Measurements from ENCODE around the gene USP27X.

The USP27X gene

GRCh38 chrX:49892542-49892941 is 13.3 kb downstream of the USP27X start:
- H3K79me1 ChIP-seq (ENCODE audit: low read length), result no peaks in the 10 kb centered on the region
- H2AK5ac ChIP-seq (ENCODE audit: low read length), result no peak overlapping the region
- H3K23ac ChIP-seq (ENCODE audit: low read length), result no peak overlapping the region
- no peak overlapping the region for H4K5ac ChIP-seq (ENCODE audit: low read length)
- H2BK5ac ChIP-seq (ENCODE audit: low read length), result no peak overlapping the region
- no peak overlapping the region for H4K8ac ChIP-seq (ENCODE audit: low read depth, low read length)
- H3K18ac ChIP-seq (ENCODE audit: low read length), result no peak overlapping the region
- H3K4me1 ChIP-seq (ENCODE audit: control insufficient read depth, low read depth, low read length), result no peaks in the 10 kb centered on the region
- no peak overlapping the region for H3K4me3 ChIP-seq (ENCODE audit: low read length)
- no peak overlapping the region for H3K27ac ChIP-seq (ENCODE audit: low read depth, low read length)
- H2BK120ac ChIP-seq (ENCODE audit: low read depth, low read length), result no peak overlapping the region
- DNase-seq, result peak; percentile 72
- H3K4me2 ChIP-seq (ENCODE audit: low read length), result no peak overlapping the region
- no peaks in the 10 kb centered on the region for H3K27me3 ChIP-seq (ENCODE audit: insufficient read depth, low read length, poor library complexity)
- H3K9ac ChIP-seq (ENCODE audit: low read length), result no peak overlapping the region
- WGBS (ENCODE audit: extremely low coverage, insufficient coverage, low lambda C conversion rate), result no CpG with 5 or more reads among the region's 4 CpGs
- no peak overlapping the region for H3K4ac ChIP-seq (ENCODE audit: low read depth, low read length)
- H2BK15ac ChIP-seq (replicated peaks; ENCODE audit: low read depth), result no peak overlapping the region
- H3K56ac ChIP-seq (ENCODE audit: low read length), result no peak overlapping the region
- H3K36me3 ChIP-seq (ENCODE audit: control insufficient read depth, insufficient read depth, low read length), result no peaks in the 10 kb centered on the region
- H3K79me2 ChIP-seq (ENCODE audit: control insufficient read depth, insufficient read depth, low read length), result no peaks in the 10 kb centered on the region

DNA sequence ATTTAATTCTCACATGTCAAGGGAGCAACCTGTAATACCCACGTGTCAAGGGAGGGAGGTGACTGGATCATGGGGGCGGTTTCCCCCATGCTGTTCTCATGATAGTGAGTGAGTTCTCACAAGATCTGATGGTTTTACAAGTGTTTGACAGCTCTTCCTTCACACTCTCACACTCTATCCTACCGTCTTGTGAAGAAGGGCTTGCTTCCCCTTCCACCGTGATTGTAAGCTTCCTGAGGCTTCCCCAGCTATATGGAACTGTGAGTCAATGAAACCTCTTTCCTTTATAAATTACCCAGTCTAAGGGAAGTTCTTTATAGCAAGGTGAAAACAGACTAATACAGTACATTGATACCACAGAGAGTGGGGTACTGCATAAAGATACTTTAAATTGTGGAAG is 17.7 kb downstream of the USP27X start:
- H3K4ac ChIP-seq (ENCODE audit: low read depth, low read length), result no peak overlapping the region
- H3K4me3 ChIP-seq (ENCODE audit: low read length), result no peak overlapping the region
- H2AK5ac ChIP-seq (ENCODE audit: low read length), result no peak overlapping the region
- H3K27me3 ChIP-seq (ENCODE audit: insufficient read depth, low read length, poor library complexity), result no peaks in the 10 kb centered on the region
- H3K27ac ChIP-seq (ENCODE audit: low read depth, low read length), result no peak overlapping the region
- H3K9ac ChIP-seq (ENCODE audit: low read length), result no peak overlapping the region
- H2BK120ac ChIP-seq (ENCODE audit: low read depth, low read length), result no peak overlapping the region
- H3K79me2 ChIP-seq (ENCODE audit: control insufficient read depth, insufficient read depth, low read length), result no peaks in the 10 kb centered on the region
- no peaks in the 10 kb centered on the region for H3K36me3 ChIP-seq (ENCODE audit: control insufficient read depth, insufficient read depth, low read length)
- H4K5ac ChIP-seq (ENCODE audit: low read length), result no peak overlapping the region
- no peak overlapping the region for H2BK5ac ChIP-seq (ENCODE audit: low read length)
- WGBS (ENCODE audit: extremely low coverage, insufficient coverage, low lambda C conversion rate), result no CpG with 5 or more reads among the region's 4 CpGs
- no peak overlapping the region for H3K23ac ChIP-seq (ENCODE audit: low read length)
- H3K56ac ChIP-seq (ENCODE audit: low read length), result no peak overlapping the region
- no peaks in the 10 kb centered on the region for H3K4me1 ChIP-seq (ENCODE audit: control insufficient read depth, low read depth, low read length)
- no peaks in the 10 kb centered on the region for H3K79me1 ChIP-seq (ENCODE audit: low read length)
- no peak for DNase-seq
- H4K8ac ChIP-seq (ENCODE audit: low read depth, low read length), result no peak overlapping the region
- no peak overlapping the region for H3K18ac ChIP-seq (ENCODE audit: low read length)
- no peak overlapping the region for H3K4me2 ChIP-seq (ENCODE audit: low read length)
- H2BK15ac ChIP-seq (replicated peaks; ENCODE audit: low read depth), result no peak overlapping the region

DNA sequence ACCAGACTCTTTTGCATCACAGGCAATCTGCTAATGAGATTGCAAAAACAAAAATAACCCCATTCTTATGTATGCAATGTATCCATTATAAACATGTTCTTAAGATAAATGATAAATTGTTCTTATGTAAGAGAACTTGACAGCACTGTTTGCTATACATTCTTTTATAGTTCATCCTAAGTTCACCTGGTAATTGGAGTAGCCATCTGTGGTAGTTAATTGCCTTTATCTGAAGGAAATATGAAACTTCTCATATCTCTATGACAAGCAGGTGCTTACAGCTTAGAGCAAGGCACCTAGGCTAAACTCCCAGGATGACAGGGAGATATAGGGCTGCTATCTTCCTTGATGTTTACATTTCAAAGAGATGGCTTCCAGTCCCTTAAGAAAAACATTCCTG is 21.8 kb downstream of the USP27X start:
- Histone ChIP-seq H3K4me2 (ENCODE audit: low read length) (no peak overlapping the region), H3K27me3 (ENCODE audit: insufficient read depth, low read length, poor library complexity) (no peaks in the 10 kb centered on the region), H2AK5ac (ENCODE audit: low read length) (no peak overlapping the region), H4K8ac (ENCODE audit: low read depth, low read length) (no peak overlapping the region), H3K4me3 (ENCODE audit: low read length) (no peak overlapping the region), H3K56ac (ENCODE audit: low read length) (no peak overlapping the region), H3K4ac (ENCODE audit: low read depth, low read length) (no peak overlapping the region), H2BK120ac (ENCODE audit: low read depth, low read length) (no peak overlapping the region), H3K9ac (ENCODE audit: low read length) (no peak overlapping the region), H4K5ac (ENCODE audit: low read length) (no peak overlapping the region), H3K79me2 (ENCODE audit: control insufficient read depth, insufficient read depth, low read length) (no peaks in the 10 kb centered on the region), H3K18ac (ENCODE audit: low read length) (no peak overlapping the region), H3K79me1 (ENCODE audit: low read length) (no peaks in the 10 kb centered on the region), H3K23ac (ENCODE audit: low read length) (no peak overlapping the region), H2BK15ac (replicated peaks; ENCODE audit: low read depth) (no peak overlapping the region), H3K36me3 (ENCODE audit: control insufficient read depth, insufficient read depth, low read length) (no peaks in the 10 kb centered on the region), H3K27ac (ENCODE audit: low read depth, low read length) (no peak overlapping the region), H2BK5ac (ENCODE audit: low read length) (no peak overlapping the region), H3K4me1 (ENCODE audit: control insufficient read depth, low read depth, low read length) (no peaks in the 10 kb centered on the region)
- DNase-seq, result no peak

- Histone ChIP-seq H4K5ac (ENCODE audit: low read length) (no peak overlapping the region), H3K4me2 (ENCODE audit: low read length) (no peak overlapping the region), H3K27ac (ENCODE audit: low read depth, low read length) (no peak overlapping the region), H3K27me3 (ENCODE audit: insufficient read depth, low read length, poor library complexity) (no peaks in the 10 kb centered on the region), H3K79me2 (ENCODE audit: control insufficient read depth, insufficient read depth, low read length) (no peaks in the 10 kb centered on the region), H2BK5ac (ENCODE audit: low read length) (no peak overlapping the region), H3K4me3 (ENCODE audit: low read length) (no peak overlapping the region), H3K36me3 (ENCODE audit: control insufficient read depth, insufficient read depth, low read length) (no peaks in the 10 kb centered on the region), H2AK5ac (ENCODE audit: low read length) (no peak overlapping the region), H3K56ac (ENCODE audit: low read length) (no peak overlapping the region), H3K23ac (ENCODE audit: low read length) (no peak overlapping the region), H3K18ac (ENCODE audit: low read length) (no peak overlapping the region), H3K9ac (ENCODE audit: low read length) (no peak overlapping the region), H2BK120ac (ENCODE audit: low read depth, low read length) (no peak overlapping the region), H3K79me1 (ENCODE audit: low read length) (no peaks in the 10 kb centered on the region), H3K4ac (ENCODE audit: low read depth, low read length) (no peak overlapping the region), H3K4me1 (ENCODE audit: control insufficient read depth, low read depth, low read length) (no peaks in the 10 kb centered on the region), H2BK15ac (replicated peaks; ENCODE audit: low read depth) (no peak overlapping the region), H4K8ac (ENCODE audit: low read depth, low read length) (no peak overlapping the region)
- DNase-seq, result no peak
- WGBS (ENCODE audit: extremely low coverage, insufficient coverage, low lambda C conversion rate), result no CpG with 5 or more reads among the region's 3 CpGs
Measured at GRCh38 chrX:49910344-49910743, 31.1 kb downstream of the USP27X start.

DNA sequence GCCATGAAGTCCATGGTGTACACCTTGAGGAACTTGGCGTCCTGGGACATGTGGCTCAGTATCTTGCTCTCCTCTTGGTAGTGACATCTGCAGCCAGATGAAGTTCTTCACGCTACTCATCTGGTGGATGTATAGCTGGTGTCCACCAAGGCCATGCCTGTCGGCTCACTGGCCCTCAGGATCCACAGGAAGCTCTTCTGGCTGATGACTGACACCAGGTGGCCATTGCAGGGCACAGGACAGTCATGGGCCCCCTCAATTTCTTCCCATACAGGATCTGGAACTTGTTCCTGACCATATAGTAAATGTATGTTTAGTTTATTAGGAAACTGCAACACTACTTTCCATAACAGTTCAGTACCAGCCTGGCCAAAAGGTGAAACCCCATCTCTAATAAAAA is 32.8 kb downstream of the USP27X start:
- Histone ChIP-seq H3K27me3 (ENCODE audit: insufficient read depth, low read length, poor library complexity) (no peaks in the 10 kb centered on the region), H2BK5ac (ENCODE audit: low read length) (no peak overlapping the region), H2BK15ac (replicated peaks; ENCODE audit: low read depth) (no peak overlapping the region), H3K56ac (ENCODE audit: low read length) (no peak overlapping the region), H4K5ac (ENCODE audit: low read length) (no peak overlapping the region), H2AK5ac (ENCODE audit: low read length) (no peak overlapping the region), H3K79me1 (ENCODE audit: low read length) (no peaks in the 10 kb centered on the region), H4K8ac (ENCODE audit: low read depth, low read length) (no peak overlapping the region), H3K23ac (ENCODE audit: low read length) (no peak overlapping the region), H3K4me3 (ENCODE audit: low read length) (no peak overlapping the region), H3K4ac (ENCODE audit: low read depth, low read length) (no peak overlapping the region), H3K79me2 (ENCODE audit: control insufficient read depth, insufficient read depth, low read length) (no peaks in the 10 kb centered on the region), H3K9ac (ENCODE audit: low read length) (no peak overlapping the region), H3K27ac (ENCODE audit: low read depth, low read length) (no peak overlapping the region), H2BK120ac (ENCODE audit: low read depth, low read length) (no peak overlapping the region), H3K4me2 (ENCODE audit: low read length) (no peak overlapping the region), H3K18ac (ENCODE audit: low read length) (no peak overlapping the region), H3K4me1 (ENCODE audit: control insufficient read depth, low read depth, low read length) (no peaks in the 10 kb centered on the region), H3K36me3 (ENCODE audit: control insufficient read depth, insufficient read depth, low read length) (no peaks in the 10 kb centered on the region)
- no CpG with 5 or more reads among the region's 3 CpGs for WGBS (ENCODE audit: extremely low coverage, insufficient coverage, low lambda C conversion rate)
- peak; percentile 19 for DNase-seq

- no peaks in the 10 kb centered on the region for H3K36me3 ChIP-seq (ENCODE audit: control insufficient read depth, insufficient read depth, low read length)
- H3K9ac ChIP-seq (ENCODE audit: low read length), result no peak overlapping the region
- no peak overlapping the region for H3K23ac ChIP-seq (ENCODE audit: low read length)
- H3K4me1 ChIP-seq (ENCODE audit: control insufficient read depth, low read depth, low read length), result no peaks in the 10 kb centered on the region
- H3K56ac ChIP-seq (ENCODE audit: low read length), result no peak overlapping the region
- no peak overlapping the region for H3K4me3 ChIP-seq (ENCODE audit: low read length)
- no peak overlapping the region for H3K18ac ChIP-seq (ENCODE audit: low read length)
- no peak overlapping the region for H4K8ac ChIP-seq (ENCODE audit: low read depth, low read length)
- H4K5ac ChIP-seq (ENCODE audit: low read length), result no peak overlapping the region
- no peak overlapping the region for H2BK120ac ChIP-seq (ENCODE audit: low read depth, low read length)
- no peak overlapping the region for H3K27ac ChIP-seq (ENCODE audit: low read depth, low read length)
- H3K79me1 ChIP-seq (ENCODE audit: low read length), result no peaks in the 10 kb centered on the region
- no CpG with 5 or more reads among the region's 3 CpGs for WGBS (ENCODE audit: extremely low coverage, insufficient coverage, low lambda C conversion rate)
- DNase-seq, result no peak
- no peak overlapping the region for H2BK5ac ChIP-seq (ENCODE audit: low read length)
- no peaks in the 10 kb centered on the region for H3K79me2 ChIP-seq (ENCODE audit: control insufficient read depth, insufficient read depth, low read length)
- no peak overlapping the region for H2BK15ac ChIP-seq (replicated peaks; ENCODE audit: low read depth)
- H2AK5ac ChIP-seq (ENCODE audit: low read length), result no peak overlapping the region
- H3K4ac ChIP-seq (ENCODE audit: low read depth, low read length), result no peak overlapping the region
- no peak overlapping the region for H3K4me2 ChIP-seq (ENCODE audit: low read length)
- no peaks in the 10 kb centered on the region for H3K27me3 ChIP-seq (ENCODE audit: insufficient read depth, low read length, poor library complexity)
Measured at GRCh38 chrX:49912861-49913260, 33.6 kb downstream of the USP27X start.
